ENCODE measurements around the gene TSPAN19.
"Not testable (repeated sequence)": the region's sequence is repeated elsewhere in the genome, so short reads cannot be mapped to it uniquely, and the experiment has no call there.

Gene TSPAN19

DNA sequence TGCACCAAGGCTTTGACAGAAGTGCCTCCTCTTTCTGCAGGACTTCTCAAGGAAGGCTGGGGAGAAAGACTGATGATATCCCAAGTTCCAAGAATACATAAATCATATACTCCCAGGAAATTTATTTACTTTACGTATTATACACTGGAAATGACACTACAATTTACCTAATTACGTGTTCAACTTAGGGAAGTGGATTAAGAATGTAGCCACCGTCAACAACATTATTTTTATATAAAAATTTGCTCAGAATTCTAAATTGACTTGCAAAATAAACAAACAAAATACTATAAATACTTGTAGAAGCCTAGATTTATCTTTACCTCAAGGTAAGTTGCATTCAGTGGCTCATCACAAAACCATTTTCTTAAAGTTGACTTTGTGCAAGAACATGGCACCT is 18.9 kb downstream of the TSPAN19 start:
- Mint-ChIP-seq H3K4me3 (no peak overlapping the region), H3K27ac (no peak overlapping the region), H3K36me3 (ENCODE audit: low read depth) (no peaks in the 10 kb centered on the region), H3K9me3 (no peaks in the 10 kb centered on the region), H3K27me3 (no peaks in the 10 kb centered on the region), H3K4me1 (ENCODE audit: low read depth) (no peaks in the 10 kb centered on the region)
- DNase-seq: no peak

DNA sequence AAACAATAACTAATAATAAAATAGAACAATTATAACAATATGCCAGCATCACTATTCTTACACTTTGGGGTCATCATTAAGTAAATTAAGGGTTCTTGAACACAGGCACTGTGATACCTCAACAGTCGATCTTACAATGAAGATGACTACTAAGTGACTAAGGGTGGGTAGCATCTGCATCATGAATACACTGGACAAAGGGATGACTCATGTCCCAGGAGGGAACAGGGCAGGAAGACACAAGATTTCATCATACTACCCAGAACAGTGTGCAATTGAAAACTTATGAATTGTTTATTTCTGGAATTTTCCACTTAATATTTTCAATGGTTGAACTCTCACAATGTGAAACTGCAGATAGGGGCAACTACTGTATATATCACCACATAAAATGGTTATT is 19.7 kb downstream of the TSPAN19 start:
- Mint-ChIP-seq H3K4me3 (no peak overlapping the region), H3K27ac (no peak overlapping the region), H3K9me3 (no peaks in the 10 kb centered on the region), H3K36me3 (ENCODE audit: low read depth) (no peaks in the 10 kb centered on the region), H3K27me3 (no peaks in the 10 kb centered on the region), H3K4me1 (ENCODE audit: low read depth) (no peaks in the 10 kb centered on the region)
- no peak for DNase-seq

DNA sequence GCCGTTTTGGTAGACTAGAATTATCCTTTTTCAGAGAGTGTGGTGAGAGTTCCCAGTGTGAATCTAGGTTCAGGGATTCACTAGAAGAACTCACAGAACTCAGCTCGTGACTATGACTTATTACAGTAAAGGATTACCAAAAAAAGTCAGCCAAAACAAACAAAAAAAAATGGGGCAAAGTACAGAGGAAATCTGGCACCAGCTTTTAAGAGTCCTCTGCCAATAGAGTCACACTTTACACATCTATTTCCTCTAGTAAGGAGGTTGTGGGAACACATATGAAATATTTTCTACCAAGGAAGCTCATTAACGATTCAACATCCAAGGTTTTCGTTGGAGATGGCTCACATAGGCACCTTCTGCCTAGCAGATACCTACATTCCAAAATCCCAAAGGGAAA is 28.2 kb downstream of the TSPAN19 start:
- DNase-seq: no peak
- H3K4me3 Mint-ChIP-seq: no peak overlapping the region
- H3K36me3 Mint-ChIP-seq (ENCODE audit: low read depth): no peaks in the 10 kb centered on the region
- H3K9me3 Mint-ChIP-seq: no peaks in the 10 kb centered on the region
- no peaks in the 10 kb centered on the region for H3K4me1 Mint-ChIP-seq (ENCODE audit: low read depth)
- H3K27ac Mint-ChIP-seq: no peak overlapping the region
- no peaks in the 10 kb centered on the region for H3K27me3 Mint-ChIP-seq

DNA sequence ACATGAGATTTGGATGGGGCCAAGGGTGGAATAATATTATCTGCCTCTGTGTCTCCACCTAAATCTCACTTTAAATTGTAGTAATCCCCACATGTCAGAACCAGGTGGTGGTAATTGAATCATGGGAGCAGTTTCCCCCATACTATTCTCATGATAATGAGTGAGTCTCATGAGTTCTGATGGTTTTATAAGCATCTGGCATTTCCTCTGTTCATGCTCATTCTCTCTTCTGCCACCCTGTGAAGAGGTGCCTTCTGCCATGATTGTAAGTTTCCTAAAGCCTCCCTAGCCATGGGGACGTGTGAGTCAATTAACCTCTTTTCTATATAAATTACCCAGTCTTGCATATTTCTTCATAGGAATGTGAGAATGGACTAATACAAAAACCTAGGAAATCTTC is 29.9 kb downstream of the TSPAN19 start:
- Mint-ChIP-seq H3K27me3 (no peaks in the 10 kb centered on the region), H3K4me1 (ENCODE audit: low read depth) (no peaks in the 10 kb centered on the region)

DNA sequence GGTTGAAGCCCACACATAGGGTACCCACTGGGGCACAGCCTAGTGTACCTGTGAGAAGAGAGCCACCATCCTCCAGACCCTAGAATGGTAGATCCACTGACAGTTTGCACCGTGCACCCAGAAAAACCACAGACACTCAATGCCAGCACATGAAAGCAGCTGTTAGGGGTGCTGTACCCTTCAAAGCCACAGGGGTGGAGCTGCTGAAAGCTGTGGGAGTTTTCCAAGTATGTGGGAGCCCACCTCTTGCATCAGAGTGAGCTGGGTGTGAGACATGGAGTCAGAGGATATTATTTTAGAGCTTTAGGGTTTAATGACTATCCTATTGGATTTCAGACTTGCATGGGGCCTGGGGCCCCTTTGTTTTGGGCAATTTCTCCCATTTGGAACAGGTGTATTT is 30.5 kb downstream of the TSPAN19 start:
- Mint-ChIP-seq H3K4me1 (ENCODE audit: low read depth) (no peaks in the 10 kb centered on the region), H3K4me3 (no peak overlapping the region)

More for the DNA sequence above, 29.9 kb downstream of the TSPAN19 start:
- Mint-ChIP-seq H3K4me3 (no peak overlapping the region), H3K9me3 (no peaks in the 10 kb centered on the region), H3K36me3 (ENCODE audit: low read depth) (no peaks in the 10 kb centered on the region), H3K27ac (no peak overlapping the region)
- DNase-seq: no peak

DNA sequence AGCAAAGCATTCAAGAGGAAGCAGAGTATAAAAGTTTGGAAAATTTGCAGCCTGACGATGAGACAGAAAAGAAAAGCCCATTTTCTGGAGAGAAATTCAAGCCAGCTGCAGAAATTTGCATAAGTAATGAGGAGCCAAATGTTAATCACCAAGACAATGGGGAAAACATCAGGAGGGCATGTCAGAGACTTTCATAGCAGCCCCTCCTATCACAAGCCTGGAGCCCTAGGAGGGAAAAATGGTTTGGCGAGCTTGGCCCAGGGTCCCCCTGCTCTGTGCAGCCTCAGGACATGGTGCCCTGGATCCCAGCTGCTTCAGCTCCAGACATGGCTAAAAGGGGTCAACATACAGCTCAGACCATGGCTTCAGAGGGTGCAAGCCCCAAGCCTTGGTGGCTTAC is 31.0 kb downstream of the TSPAN19 start:
- H3K36me3 Mint-ChIP-seq (ENCODE audit: low read depth); H3K4me1 Mint-ChIP-seq (ENCODE audit: low read depth); DNase-seq; H3K27me3 Mint-ChIP-seq; H3K4me3 Mint-ChIP-seq; H3K27ac Mint-ChIP-seq; H3K9me3 Mint-ChIP-seq: not testable (repeated sequence)

More for the DNA sequence above, 30.5 kb downstream of the TSPAN19 start:
- no peaks in the 10 kb centered on the region for H3K36me3 Mint-ChIP-seq (ENCODE audit: low read depth)
- no peak for DNase-seq
- H3K27ac Mint-ChIP-seq: no peak overlapping the region
- no peaks in the 10 kb centered on the region for H3K9me3 Mint-ChIP-seq
- H3K27me3 Mint-ChIP-seq: no peaks in the 10 kb centered on the region

DNA sequence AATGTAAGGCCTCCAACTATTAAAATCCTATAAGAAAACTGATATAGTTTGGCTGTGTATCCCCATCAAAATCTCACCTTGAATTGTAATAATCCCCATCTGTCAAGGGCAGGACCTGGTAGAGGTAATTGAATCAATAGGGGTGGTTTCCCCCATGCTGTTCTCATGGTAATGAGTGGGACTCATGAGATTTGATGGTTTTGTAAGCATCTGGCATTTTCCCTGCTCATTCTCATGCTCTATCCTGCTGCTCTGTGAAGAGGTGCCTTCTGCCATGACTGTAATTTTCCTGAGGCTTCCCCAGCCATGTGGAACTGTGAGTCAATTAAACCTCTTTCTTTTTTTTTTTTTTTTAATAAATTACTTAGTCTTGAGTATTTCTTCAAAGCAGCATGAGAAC is 31.9 kb downstream of the TSPAN19 start:
- no peaks in the 10 kb centered on the region for H3K9me3 Mint-ChIP-seq
- H3K4me3 Mint-ChIP-seq: no peak overlapping the region
- no peaks in the 10 kb centered on the region for H3K27me3 Mint-ChIP-seq
- H3K4me1 Mint-ChIP-seq (ENCODE audit: low read depth): no peaks in the 10 kb centered on the region
- DNase-seq: no peak
- no peaks in the 10 kb centered on the region for H3K36me3 Mint-ChIP-seq (ENCODE audit: low read depth)
- no peak overlapping the region for H3K27ac Mint-ChIP-seq

DNA sequence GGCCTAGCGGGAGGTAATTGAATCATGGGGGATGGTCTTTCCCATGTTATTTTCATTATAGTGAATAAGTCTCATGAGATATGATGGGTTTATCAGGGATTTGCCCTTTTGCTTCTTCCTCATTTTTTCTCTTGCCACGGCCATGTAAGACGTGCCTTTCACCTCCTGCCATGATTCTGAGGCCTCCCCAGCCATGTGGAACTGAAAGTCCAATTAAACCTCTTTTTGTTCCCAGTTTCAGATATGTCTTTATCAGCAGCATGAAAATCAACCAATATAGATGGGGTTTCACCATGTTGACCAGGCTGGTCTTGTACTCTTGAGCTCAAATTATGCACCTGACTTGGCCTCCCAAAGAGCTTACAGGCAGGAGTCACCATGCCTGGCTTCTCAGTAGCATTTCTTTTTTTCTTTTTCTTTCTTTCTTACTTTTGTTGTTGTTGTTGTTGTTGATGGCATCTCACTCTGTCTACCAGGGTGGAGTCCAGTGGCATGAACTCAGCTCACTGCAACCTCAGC is 33.2 kb downstream of the TSPAN19 start:
- Mint-ChIP-seq H3K4me3 (no peak overlapping the region), H3K4me1 (ENCODE audit: low read depth) (no peaks in the 10 kb centered on the region), H3K27me3 (no peaks in the 10 kb centered on the region), H3K36me3 (ENCODE audit: low read depth) (no peaks in the 10 kb centered on the region), H3K27ac (no peak overlapping the region), H3K9me3 (no peaks in the 10 kb centered on the region)
- no peak for DNase-seq

DNA sequence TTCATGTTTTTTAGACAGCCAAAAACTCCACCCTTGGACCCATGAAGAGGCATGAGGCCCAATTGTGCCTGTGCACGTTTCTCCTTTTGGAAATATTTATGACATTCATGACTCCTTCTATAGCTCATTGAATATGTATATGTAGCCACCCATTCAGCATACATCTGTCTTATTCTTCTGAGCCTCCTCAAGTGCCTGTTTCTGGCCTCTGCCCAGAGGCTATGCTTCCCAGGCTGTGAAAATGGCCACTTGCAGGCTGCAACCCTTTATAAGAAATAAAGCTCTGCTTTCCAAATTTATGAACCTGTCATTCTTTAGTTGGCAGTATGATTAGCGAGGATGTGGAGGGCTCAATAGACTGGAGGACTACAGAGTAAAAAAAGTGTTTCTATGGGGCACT is 35.3 kb downstream of the TSPAN19 start:
- no peak overlapping the region for H3K4me3 Mint-ChIP-seq
- no peaks in the 10 kb centered on the region for H3K36me3 Mint-ChIP-seq (ENCODE audit: low read depth)
- no peak overlapping the region for H3K27ac Mint-ChIP-seq
- no peaks in the 10 kb centered on the region for H3K4me1 Mint-ChIP-seq (ENCODE audit: low read depth)
- no peaks in the 10 kb centered on the region for H3K9me3 Mint-ChIP-seq
- H3K27me3 Mint-ChIP-seq: no peaks in the 10 kb centered on the region
- no peak for DNase-seq

DNA sequence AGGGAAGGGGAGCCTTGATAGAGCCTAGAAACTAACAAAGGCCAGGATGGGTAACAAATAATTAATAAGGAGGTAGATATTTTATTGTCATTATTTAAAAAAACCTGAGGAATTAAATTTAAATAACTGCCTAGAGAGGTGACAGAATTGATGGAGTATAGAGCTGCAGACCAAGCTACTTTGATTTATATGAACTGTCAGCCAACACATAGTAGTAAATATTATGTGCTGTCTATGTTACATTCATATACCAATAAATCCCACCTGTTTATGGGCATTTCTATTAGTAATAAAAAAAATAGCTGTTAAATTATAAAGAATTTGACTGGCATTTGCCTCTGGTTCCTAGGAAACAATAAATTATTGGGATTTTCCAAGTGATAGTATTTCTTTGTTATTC is 37.7 kb downstream of the TSPAN19 start:
- Mint-ChIP-seq H3K27me3 (no peaks in the 10 kb centered on the region), H3K4me3 (no peak overlapping the region)

DNA sequence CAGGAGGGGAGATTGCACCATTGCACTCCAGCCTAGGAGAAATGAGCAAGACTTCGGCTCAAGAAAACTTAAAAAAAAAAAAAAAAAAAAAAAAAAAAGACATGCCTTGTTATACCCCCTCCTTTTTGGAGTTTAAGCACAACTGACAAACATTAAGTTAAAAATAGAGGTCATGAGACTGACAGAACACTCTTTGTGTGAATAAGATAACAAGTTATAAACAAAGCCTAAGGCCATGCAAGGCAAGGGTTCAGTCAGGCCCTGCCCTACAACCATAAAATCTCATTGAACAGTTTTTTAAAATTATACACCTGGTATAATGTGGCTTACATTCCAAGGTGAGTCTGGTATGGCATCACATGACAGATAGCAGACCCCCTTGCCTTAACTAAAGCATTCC is 39.3 kb downstream of the TSPAN19 start:
- Mint-ChIP-seq H3K27me3 (no peaks in the 10 kb centered on the region), H3K9me3 (no peaks in the 10 kb centered on the region), H3K4me1 (ENCODE audit: low read depth) (peaks cover 7% of the 10 kb centered on the region)

More for the DNA sequence above, 37.7 kb downstream of the TSPAN19 start:
- DNase-seq: no peak
- Mint-ChIP-seq H3K9me3 (no peaks in the 10 kb centered on the region), H3K4me1 (ENCODE audit: low read depth) (peaks cover 7% of the 10 kb centered on the region), H3K36me3 (ENCODE audit: low read depth) (no peaks in the 10 kb centered on the region), H3K27ac (no peak overlapping the region)

DNA sequence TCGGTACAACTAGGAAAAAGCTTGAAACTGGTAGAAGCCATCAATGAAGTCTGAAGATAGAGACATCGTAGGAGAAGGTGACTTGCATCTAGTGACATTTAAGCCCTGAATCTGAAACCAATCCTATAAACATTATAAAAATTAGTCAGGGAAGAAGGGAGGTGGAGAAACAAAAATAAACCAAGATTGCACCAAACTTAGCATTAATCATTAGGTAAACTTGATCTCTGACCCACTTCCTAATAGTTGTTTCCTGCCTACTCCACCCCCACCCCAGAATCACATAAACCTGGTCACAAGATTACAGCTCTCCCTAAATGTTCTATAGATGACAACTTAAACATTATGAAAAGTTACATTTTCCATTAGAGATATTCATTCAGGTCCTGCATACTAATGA is 40.4 kb downstream of the TSPAN19 start:
- peaks cover 7% of the 10 kb centered on the region for H3K4me1 Mint-ChIP-seq (ENCODE audit: low read depth)
- DNase-seq: no peak
- no peaks in the 10 kb centered on the region for H3K36me3 Mint-ChIP-seq (ENCODE audit: low read depth)
- no peaks in the 10 kb centered on the region for H3K27me3 Mint-ChIP-seq
- H3K4me3 Mint-ChIP-seq: no peak overlapping the region
- no peak overlapping the region for H3K27ac Mint-ChIP-seq
- no peaks in the 10 kb centered on the region for H3K9me3 Mint-ChIP-seq

More for the DNA sequence above, 39.3 kb downstream of the TSPAN19 start:
- H3K27ac Mint-ChIP-seq: no peak overlapping the region
- DNase-seq: no peak
- H3K36me3 Mint-ChIP-seq (ENCODE audit: low read depth): no peaks in the 10 kb centered on the region
- no peak overlapping the region for H3K4me3 Mint-ChIP-seq

DNA sequence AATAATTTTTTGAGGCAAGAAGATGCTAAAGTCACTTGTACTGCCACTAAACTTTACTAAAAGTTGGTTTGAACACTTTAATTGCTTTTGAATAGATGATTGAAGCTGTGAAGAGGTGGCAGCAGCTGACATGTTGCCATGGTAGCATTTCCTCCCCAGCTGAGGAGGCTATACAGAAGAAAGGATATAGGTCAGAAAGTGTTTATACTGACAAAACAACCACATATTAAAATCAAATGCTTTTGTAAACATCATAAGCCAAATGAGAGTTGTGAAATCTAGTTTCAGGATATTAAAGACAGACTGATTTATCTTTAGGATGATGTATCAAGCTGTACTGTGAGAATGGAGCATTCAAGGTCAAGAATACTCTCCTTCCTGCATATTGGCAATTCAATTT is 41.7 kb downstream of the TSPAN19 start:
- Mint-ChIP-seq H3K27ac (no peak overlapping the region), H3K4me1 (ENCODE audit: low read depth) (peaks cover 7% of the 10 kb centered on the region), H3K27me3 (no peaks in the 10 kb centered on the region), H3K4me3 (no peak overlapping the region), H3K36me3 (ENCODE audit: low read depth) (no peaks in the 10 kb centered on the region), H3K9me3 (no peaks in the 10 kb centered on the region)
- no peak for DNase-seq

DNA sequence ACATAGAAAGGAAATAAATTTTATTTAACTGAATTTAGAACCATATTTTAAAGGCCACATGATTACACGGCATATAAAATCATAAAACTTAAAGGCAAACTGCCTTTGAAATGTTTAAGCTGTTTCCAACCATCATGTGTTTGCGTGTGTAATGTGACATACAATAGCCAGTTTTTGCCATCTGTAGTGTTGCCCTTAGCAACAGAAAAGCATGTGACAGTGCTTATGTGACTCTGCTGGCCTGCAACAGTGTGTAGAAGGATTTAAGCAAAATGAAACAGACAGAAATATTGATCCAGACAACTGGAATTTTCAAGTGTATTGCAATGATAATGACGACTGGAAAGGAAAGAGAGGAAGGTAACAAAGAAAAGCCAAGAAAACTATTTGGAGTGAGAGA is 49.5 kb downstream of the TSPAN19 start:
- H3K27me3 Mint-ChIP-seq: no peaks in the 10 kb centered on the region
- H3K4me3 Mint-ChIP-seq: no peak overlapping the region
- no peaks in the 10 kb centered on the region for H3K4me1 Mint-ChIP-seq (ENCODE audit: low read depth)
- no peak for DNase-seq
- no peaks in the 10 kb centered on the region for H3K9me3 Mint-ChIP-seq
- no peaks in the 10 kb centered on the region for H3K36me3 Mint-ChIP-seq (ENCODE audit: low read depth)
- no peak overlapping the region for H3K27ac Mint-ChIP-seq

DNA sequence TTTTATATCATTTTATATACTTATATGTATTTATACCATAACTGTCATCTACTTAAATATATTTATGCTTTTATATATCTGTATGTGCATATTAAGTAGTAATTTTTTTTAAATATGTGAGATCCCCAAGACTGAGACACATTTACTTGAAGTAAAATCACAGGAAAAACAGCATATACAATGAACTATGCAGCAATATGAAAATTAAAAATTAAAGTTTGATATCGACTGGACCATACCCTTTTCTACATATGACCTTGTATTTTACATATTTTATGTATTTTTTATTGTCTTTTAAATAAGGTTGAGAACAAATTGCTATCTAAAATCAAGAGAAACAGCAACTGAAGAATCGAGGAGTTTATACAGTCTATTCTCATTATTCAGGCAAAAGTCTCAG is 50.0 kb downstream of the TSPAN19 start:
- no peaks in the 10 kb centered on the region for H3K4me1 Mint-ChIP-seq (ENCODE audit: low read depth)
- no peaks in the 10 kb centered on the region for H3K9me3 Mint-ChIP-seq
- H3K27ac Mint-ChIP-seq: no peak overlapping the region
- no peaks in the 10 kb centered on the region for H3K27me3 Mint-ChIP-seq
- H3K36me3 Mint-ChIP-seq (ENCODE audit: low read depth): no peaks in the 10 kb centered on the region
- no peak for DNase-seq
- no peak overlapping the region for H3K4me3 Mint-ChIP-seq

DNA sequence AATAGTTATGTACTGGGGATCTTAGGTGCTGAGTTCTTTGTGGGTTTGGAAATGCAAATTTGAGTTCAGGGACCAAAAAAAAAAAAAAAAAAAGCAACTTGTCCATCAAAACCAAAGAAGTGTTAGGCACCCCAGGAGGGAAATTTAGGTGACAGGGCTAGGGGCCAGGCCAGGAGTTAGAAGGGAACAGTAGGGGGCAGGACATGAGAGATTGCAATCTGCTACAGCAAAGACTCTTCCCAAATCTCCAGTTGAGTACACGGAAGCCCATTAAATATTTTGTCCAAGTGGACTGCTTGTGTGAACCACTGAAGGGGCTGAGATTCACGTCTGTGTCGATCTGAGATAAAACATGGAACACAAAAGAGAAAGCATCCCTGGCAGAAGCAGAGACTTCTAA is 52.8 kb downstream of the TSPAN19 start:
- Mint-ChIP-seq H3K27me3 (no peaks in the 10 kb centered on the region), H3K36me3 (ENCODE audit: low read depth) (no peaks in the 10 kb centered on the region), H3K4me1 (ENCODE audit: low read depth) (no peaks in the 10 kb centered on the region), H3K4me3 (no peak overlapping the region), H3K27ac (no peak overlapping the region), H3K9me3 (no peaks in the 10 kb centered on the region)
- DNase-seq: no peak
